ENCODE data around the gene CCDC192. TPM values are rescaled to one million over a fixed set of nuclear protein-coding genes. Genes with fewer than 3 reads are reported as not detected.

CCDC192 gene
- total RNA-seq, 2 donors from 2014 or later, result not detected

- peaks cover 3% of the 10 kb centered on the region for H3K9me3 Mint-ChIP-seq
- no peak for ATAC-seq
- peaks cover 12 to 29% of the 10 kb centered on the region in 2 donors for H3K27me3 Mint-ChIP-seq
- no peak for DNase-seq (ENCODE audit: low spot score)
- no peak overlapping the region for H3K4me3 Mint-ChIP-seq
- H3K36me3 Mint-ChIP-seq, result no peaks in the 10 kb centered on the region
- H3K27ac Mint-ChIP-seq, result no peak overlapping the region
- H3K4me1 Mint-ChIP-seq (ENCODE audit: low read depth in 2 of 2), result no peaks in the 10 kb centered on the region
Measured at GRCh38 chr5:127813633-127814587, 110.7 kb downstream of the CCDC192 start.

GRCh38 chr5:127814588-127814973 is 111.4 kb downstream of the CCDC192 start:
- no peak overlapping the region for H3K4me3 Mint-ChIP-seq
- no peaks in the 10 kb centered on the region for H3K36me3 Mint-ChIP-seq
- H3K4me1 Mint-ChIP-seq (ENCODE audit: low read depth in 2 of 2), result no peaks in the 10 kb centered on the region
- H3K9me3 Mint-ChIP-seq, result peaks cover 3% of the 10 kb centered on the region
- peaks cover 12 to 33% of the 10 kb centered on the region in 2 donors for H3K27me3 Mint-ChIP-seq
- no peak overlapping the region for H3K27ac Mint-ChIP-seq
- DNase-seq (ENCODE audit: low spot score), result no peak
- ATAC-seq, result no peak

GRCh38 chr5:127820910-127821553 is 117.8 kb downstream of the CCDC192 start:
- H3K27me3 Mint-ChIP-seq, result peaks cover 3 to 12% of the 10 kb centered on the region in 2 donors
- no peak for ATAC-seq

GRCh38 chr5:127821896-127822295 is 118.7 kb downstream of the CCDC192 start:
- Mint-ChIP-seq H3K9me3 (no peaks in the 10 kb centered on the region), H3K27me3 (peaks cover 3 to 12% of the 10 kb centered on the region in 2 donors), H3K36me3 (no peaks in the 10 kb centered on the region), H3K27ac (no peak overlapping the region), H3K4me3 (no peak overlapping the region), H3K4me1 (ENCODE audit: low read depth in 2 of 2) (no peaks in the 10 kb centered on the region)
- DNase-seq (ENCODE audit: low spot score) (no peak), ATAC-seq (no peak)

More at GRCh38 chr5:127820910-127821553, 117.8 kb downstream of the CCDC192 start:
- Mint-ChIP-seq H3K9me3 (no peaks in the 10 kb centered on the region), H3K4me3 (no peak overlapping the region), H3K36me3 (no peaks in the 10 kb centered on the region), H3K4me1 (ENCODE audit: low read depth in 2 of 2) (no peaks in the 10 kb centered on the region), H3K27ac (no peak overlapping the region)
- DNase-seq (ENCODE audit: low spot score), result no peak

GRCh38 chr5:127824126-127824525 is 120.9 kb downstream of the CCDC192 start:
- Mint-ChIP-seq H3K27ac (no peak overlapping the region), H3K4me3 (no peak overlapping the region), H3K36me3 (no peaks in the 10 kb centered on the region), H3K4me1 (ENCODE audit: low read depth in 2 of 2) (no peaks in the 10 kb centered on the region), H3K9me3 (no peaks in the 10 kb centered on the region), H3K27me3 (peaks cover 8 to 11% of the 10 kb centered on the region in 2 donors)
- DNase-seq (ENCODE audit: low spot score) (no peak), ATAC-seq (no peak)

- Mint-ChIP-seq H3K4me3 (no peak overlapping the region), H3K4me1 (ENCODE audit: low read depth in 2 of 2) (no peaks in the 10 kb centered on the region), H3K36me3 (no peaks in the 10 kb centered on the region), H3K27ac (no peak overlapping the region), H3K27me3 (peaks cover 8 to 12% of the 10 kb centered on the region in 2 donors), H3K9me3 (no peaks in the 10 kb centered on the region)
- ATAC-seq, result no peak
- no peak for DNase-seq (ENCODE audit: low spot score)
Measured at GRCh38 chr5:127826011-127826410, 122.8 kb downstream of the CCDC192 start.

GRCh38 chr5:127827451-127827850 is 124.3 kb downstream of the CCDC192 start:
- H3K4me3 Mint-ChIP-seq, result no peak overlapping the region
- H3K27me3 Mint-ChIP-seq, result peaks cover 8 to 12% of the 10 kb centered on the region in 2 donors
- no peak for ATAC-seq
- no peaks in the 10 kb centered on the region for H3K36me3 Mint-ChIP-seq
- H3K27ac Mint-ChIP-seq, result no peak overlapping the region
- H3K9me3 Mint-ChIP-seq, result no peaks in the 10 kb centered on the region
- no peaks in the 10 kb centered on the region for H3K4me1 Mint-ChIP-seq (ENCODE audit: low read depth in 2 of 2)
- no peak for DNase-seq (ENCODE audit: low spot score)

GRCh38 chr5:127830157-127830556 is 127.0 kb downstream of the CCDC192 start:
- ATAC-seq (no peak), DNase-seq (ENCODE audit: low spot score) (no peak)
- Mint-ChIP-seq H3K4me3 (no peak overlapping the region), H3K27ac (no peak overlapping the region), H3K27me3 (peaks cover 8 to 12% of the 10 kb centered on the region in 2 donors), H3K4me1 (ENCODE audit: low read depth in 2 of 2) (no peaks in the 10 kb centered on the region), H3K9me3 (no peaks in the 10 kb centered on the region), H3K36me3 (no peaks in the 10 kb centered on the region)

GRCh38 chr5:127830829-127831598 is 127.8 kb downstream of the CCDC192 start:
- Mint-ChIP-seq H3K27ac (no peak overlapping the region), H3K36me3 (no peaks in the 10 kb centered on the region), H3K4me1 (ENCODE audit: low read depth in 2 of 2) (no peaks in the 10 kb centered on the region), H3K27me3 (peaks cover 11 to 12% of the 10 kb centered on the region in 2 donors), H3K4me3 (no peak overlapping the region), H3K9me3 (no peaks in the 10 kb centered on the region)
- no peak for DNase-seq (ENCODE audit: low spot score)
- ATAC-seq, result no peak

GRCh38 chr5:127832067-127832466 is 128.9 kb downstream of the CCDC192 start:
- Mint-ChIP-seq H3K27me3 (peaks cover 11 to 12% of the 10 kb centered on the region in 2 donors), H3K36me3 (no peaks in the 10 kb centered on the region), H3K4me3 (no peak overlapping the region), H3K9me3 (no peaks in the 10 kb centered on the region), H3K27ac (no peak overlapping the region), H3K4me1 (ENCODE audit: low read depth in 2 of 2) (no peaks in the 10 kb centered on the region)
- DNase-seq (ENCODE audit: low spot score) (no peak), ATAC-seq (no peak)

GRCh38 chr5:127834094-127834531 is 130.9 kb downstream of the CCDC192 start:
- Mint-ChIP-seq H3K9me3 (no peaks in the 10 kb centered on the region), H3K27ac (no peak overlapping the region), H3K4me3 (no peak overlapping the region), H3K4me1 (ENCODE audit: low read depth in 2 of 2) (peaks cover 5 to 9% of the 10 kb centered on the region in 2 donors), H3K27me3 (peaks cover 2 to 3% of the 10 kb centered on the region in 2 donors), H3K36me3 (no peaks in the 10 kb centered on the region)
- ATAC-seq (no peak), DNase-seq (ENCODE audit: low spot score) (no peak)

- H3K27ac Mint-ChIP-seq, result no peak overlapping the region
- no peak overlapping the region for H3K4me3 Mint-ChIP-seq
- DNase-seq (ENCODE audit: low spot score), result no peak
- peaks cover 5 to 10% of the 10 kb centered on the region in 2 donors for H3K4me1 Mint-ChIP-seq (ENCODE audit: low read depth in 2 of 2)
- H3K36me3 Mint-ChIP-seq, result no peaks in the 10 kb centered on the region
- no peak for ATAC-seq
- H3K27me3 Mint-ChIP-seq, result peaks cover 0 to 3% of the 10 kb centered on the region in 2 donors
- H3K9me3 Mint-ChIP-seq, result no peaks in the 10 kb centered on the region
Measured at GRCh38 chr5:127834554-127834953, 131.4 kb downstream of the CCDC192 start.

GRCh38 chr5:127838661-127839060 is 135.5 kb downstream of the CCDC192 start:
- H3K36me3 Mint-ChIP-seq, result no peaks in the 10 kb centered on the region
- peaks cover 0 to 3% of the 10 kb centered on the region in 2 donors for H3K27me3 Mint-ChIP-seq
- H3K27ac Mint-ChIP-seq, result no peak overlapping the region
- ATAC-seq (peak; percentile 67 to 79), DNase-seq (ENCODE audit: low spot score) (no peak)
- peaks cover 5 to 10% of the 10 kb centered on the region in 2 donors for H3K4me1 Mint-ChIP-seq (ENCODE audit: low read depth in 2 of 2)
- peak overlapping the region; percentile 2 for H3K4me3 Mint-ChIP-seq
- H3K9me3 Mint-ChIP-seq, result no peaks in the 10 kb centered on the region

Measured in natural killer cell treated with Interleukin-12 subunit alpha and Interleukin-12 subunit beta and Interleukin-15 and Interleukin-18, amount 100 ng/mL, for 72 hours (primary cell).